SIG-M5 treated with dmso at 0.1 percent for 504 hours (cell line): ENCODE data around the gene MOB1A.
"Not testable (repeated sequence)": the region's sequence is repeated elsewhere in the genome, so short reads cannot be mapped to it uniquely, and the experiment has no call there.

ENCODE experiments used
- DNase-seq: peaks from one replicate; lab custom pipeline; 2025; ENCODE audit not compliant: unreplicated experiment; lab: John Stamatoyannopoulos, UW

Gene MOB1A

DNA sequence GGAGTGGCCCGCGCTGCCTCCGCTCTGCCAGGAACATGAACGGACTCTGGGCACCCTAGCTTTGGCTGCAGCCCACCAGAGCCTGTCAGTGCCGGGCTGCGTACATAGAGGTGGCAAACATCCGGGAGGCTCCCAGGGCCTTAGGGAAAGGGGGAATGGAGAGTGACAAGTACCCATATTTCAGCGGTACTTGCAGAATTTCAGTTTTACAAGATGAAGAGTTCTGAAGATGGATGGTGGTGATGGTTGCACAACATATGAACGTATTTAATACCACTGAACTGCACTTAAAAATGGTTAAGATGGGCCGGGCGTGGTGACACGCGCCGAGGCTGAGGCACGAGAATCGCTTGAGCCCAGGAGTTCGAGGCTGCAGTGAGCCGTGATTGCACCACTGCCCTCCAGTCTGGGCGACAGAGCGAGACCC, 20.6 kb upstream of the MOB1A start:
- DNase-seq: peak; percentile 69

DNA sequence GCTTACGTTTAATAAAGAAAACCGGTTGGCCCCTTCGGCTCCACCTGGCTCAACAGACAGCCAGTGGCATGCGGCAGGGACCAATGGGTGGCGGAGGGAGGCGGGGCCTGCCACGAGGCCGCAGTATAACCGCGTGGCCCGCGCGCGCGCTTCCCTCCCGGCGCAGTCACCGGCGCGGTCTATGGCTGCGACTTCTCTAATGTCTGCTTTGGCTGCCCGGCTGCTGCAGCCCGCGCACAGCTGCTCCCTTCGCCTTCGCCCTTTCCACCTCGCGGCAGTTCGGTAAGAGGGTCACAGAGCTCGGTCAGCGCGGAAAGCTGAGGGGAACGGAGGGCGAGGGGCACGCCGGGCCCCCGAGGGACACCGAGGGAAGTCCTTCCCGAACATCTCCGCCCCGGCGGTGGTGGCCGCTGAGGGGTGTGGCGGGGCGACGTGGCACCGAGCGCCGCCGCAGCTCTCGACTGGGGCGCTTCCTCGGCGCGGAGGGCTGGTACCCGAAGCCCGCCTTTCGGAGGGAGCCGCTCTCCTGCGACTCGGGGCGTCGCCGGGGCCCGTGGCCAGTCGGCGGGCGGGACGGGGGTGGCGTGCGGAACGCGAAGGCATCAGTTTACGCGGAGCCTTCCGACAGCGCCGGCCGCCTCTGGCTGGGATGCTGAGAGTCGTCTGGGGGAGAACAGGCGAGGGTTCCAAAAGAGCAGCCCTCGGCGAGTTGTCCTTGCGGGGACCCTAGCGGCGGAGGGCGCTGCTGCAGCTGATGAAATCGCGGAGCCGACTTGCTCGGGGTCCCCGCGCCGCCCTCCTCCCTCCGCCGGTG, 20.0 kb upstream of the MOB1A start, which contains the start of gene MTHFD2:
TSS of gene MTHFD2 (plus strand) at position 155 of the 814 bp plus-strand sequence. CDS start at position 182, 27 bp downstream.
- peak; percentile 98 for DNase-seq

DNA sequence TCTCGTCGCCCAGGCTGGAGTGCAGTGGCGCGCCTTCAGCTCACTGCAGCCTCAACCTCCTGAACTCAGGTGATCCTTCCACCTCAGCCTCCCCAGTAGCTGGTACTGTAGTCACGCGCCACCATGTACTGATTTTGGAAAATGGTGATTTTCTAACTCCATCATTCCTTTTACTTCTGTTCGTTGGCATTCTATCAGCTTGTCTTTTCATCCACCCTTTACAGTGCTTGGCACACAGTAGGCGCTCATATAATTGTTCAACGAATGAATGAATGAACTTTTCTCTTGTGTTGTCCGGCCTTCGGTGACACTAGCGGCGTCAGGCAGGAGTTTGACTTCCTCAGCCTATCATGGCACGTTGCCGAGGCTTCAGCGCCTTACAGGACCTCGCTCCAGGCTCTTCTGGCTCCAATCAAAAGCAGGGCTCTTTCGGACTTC, 19.4 kb upstream of the MOB1A start:
- DNase-seq: no peak

DNA sequence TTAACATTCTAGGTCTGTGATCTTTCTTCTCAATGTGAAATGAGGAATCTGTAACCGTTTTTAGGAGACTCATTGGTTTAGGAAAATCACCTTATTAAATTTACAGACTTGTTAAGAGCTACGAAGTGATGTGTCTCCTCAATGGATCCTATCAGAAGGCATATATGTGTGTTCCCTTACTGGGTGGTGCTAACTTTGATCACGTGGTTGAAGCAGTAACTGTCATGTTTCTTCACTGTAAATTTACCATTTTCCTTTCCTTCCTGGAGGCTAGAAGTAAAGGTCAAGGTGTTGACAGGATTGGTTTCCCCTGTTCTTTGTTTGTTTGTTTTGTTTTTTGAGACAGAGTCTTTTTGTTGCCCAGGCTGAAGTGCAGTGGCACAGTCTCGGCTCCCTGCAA, 18.4 kb upstream of the MOB1A start:
- DNase-seq: no peak

DNA sequence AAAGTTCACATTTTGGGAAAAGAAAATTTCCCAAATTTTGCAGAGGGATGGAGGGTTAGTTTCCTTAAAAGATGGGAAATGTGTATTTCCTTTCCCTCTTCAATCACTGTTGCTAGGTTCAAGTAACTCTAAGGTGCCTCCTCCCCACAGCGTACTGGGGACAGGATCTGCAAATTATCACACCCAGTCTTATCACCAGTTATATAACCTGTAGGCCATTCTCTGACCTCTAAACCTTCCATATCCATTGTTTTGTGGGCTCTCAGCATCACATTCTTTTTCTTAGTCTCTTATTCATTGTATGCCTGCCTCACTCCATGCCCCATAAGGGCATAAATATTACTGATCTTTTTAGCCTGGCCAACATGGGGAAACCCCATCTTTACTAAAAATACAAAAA, 16.1 kb upstream of the MOB1A start:
- DNase-seq: no peak

DNA sequence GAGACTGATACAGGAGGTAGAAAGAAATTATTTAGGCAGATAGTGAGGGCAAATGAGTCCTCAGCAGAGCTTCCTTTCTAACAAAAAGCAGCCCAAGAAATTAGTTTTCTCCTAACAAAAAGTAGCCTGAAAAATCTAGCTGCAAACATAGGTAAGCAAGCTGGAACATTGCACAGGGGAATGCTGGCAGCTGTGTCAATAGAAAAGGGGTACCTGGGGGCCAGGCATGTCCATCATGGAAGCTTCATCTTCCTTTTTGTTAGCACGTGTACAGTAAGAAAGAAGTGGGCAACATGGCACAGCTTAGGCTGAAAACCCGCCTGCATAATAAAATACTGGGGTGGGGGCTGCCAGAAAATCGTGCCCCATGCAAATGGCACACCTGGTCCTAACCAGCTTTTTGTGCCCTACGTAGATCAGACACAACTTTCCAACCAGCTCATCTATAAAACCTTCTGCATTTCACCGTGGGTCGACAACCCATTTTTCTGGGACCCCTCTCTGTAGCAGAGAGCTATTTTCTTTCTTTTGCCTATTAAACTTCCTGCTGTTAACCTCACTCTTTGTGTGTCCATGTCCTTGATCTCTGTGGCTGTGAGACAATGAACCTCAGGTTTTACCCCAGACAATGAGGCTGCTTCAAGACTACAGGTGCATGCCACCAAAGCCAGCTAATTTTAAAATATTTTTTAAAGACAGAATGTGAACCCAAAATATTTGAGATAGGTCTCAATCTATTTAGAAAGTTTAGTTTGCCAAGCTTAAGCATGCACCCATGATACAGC, 13.1 kb upstream of the MOB1A start:
- DNase-seq: no peak

DNA sequence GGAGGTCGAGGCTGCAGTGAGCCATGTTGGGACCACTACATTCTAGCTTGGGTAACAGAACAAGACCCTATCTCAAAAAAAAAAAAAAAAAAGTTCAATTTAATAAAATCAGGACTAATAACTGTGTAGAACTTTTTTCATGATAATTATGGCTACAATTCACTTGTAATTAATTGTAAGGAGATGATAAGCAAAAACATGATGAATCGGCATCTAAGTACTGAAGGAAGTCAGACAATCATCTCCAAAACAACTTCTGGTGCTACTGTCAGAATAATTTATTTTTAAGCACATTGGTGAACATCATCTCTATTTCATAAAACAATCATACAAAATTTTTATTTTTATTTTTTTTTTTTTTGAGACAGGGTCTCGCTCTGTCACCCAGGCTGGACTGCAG, 10.0 kb upstream of the MOB1A start:
- no peak for DNase-seq

DNA sequence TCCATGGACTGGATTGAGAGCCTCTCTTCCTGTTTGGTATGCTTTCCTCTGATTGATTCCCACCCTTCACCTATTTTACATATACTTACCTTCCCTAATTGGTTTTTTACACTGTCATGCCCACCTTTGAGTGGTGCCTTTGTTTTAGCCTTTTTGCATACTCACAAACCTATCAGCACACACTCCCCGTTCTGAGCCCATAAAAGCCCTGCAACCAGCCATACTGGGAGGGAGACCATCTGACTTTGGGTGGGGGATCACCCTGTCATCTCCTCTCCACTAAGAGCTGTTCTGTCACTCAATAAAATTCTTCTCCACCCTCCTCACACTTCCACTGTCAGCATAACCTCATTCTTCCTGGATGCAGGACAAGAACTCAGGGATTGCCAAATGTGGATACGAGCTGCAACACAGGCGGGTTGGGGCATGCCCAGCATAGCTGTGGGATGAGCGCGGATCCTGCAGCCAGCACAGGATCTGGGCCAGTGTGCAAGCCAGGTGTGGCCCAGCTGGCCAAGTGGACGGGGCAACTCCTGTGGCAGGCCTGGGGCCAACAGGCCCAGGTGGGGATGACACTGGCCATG, 9.4 kb upstream of the MOB1A start:
- no peak for DNase-seq

DNA sequence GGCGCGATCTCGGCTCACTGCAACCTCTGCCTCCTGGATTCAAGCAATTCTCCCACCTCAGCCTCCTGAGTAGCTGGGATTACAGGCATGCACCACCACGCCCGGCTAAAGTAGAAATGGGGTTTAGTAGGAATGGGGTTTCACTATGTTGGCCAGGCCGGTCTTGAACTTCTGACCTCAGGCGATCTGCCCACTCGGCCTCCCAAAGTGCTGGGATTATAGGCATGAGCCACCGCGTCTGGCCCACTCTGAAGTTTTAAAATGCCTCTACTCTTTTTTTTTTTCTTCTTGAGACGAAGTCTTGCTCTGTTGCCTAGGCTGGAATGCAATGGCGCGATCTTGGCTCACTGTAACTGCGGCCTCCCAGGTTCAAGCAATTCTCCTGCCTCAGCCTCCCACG, 8.0 kb upstream of the MOB1A start:
- not testable (repeated sequence) for DNase-seq

DNA sequence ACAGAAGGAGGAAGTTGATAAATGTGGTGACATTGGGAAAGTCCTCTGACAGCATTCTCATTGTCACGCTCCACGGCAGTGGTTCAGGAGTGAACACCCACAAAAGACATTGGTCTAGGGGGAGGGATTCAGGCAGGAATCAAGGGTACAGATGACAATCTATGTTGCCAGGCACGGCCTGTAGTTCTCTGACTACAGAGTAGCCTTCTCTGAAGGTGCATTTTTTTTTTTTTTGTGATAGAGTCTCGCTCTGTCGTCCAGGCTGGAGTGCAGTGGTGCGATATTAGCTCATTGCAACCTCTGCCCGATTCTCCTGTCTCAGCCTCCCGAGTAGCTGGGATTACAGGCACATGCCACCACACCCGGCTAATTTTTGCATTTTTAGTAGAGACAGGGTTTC, 7.4 kb upstream of the MOB1A start:
- peak; percentile 97 for DNase-seq

DNA sequence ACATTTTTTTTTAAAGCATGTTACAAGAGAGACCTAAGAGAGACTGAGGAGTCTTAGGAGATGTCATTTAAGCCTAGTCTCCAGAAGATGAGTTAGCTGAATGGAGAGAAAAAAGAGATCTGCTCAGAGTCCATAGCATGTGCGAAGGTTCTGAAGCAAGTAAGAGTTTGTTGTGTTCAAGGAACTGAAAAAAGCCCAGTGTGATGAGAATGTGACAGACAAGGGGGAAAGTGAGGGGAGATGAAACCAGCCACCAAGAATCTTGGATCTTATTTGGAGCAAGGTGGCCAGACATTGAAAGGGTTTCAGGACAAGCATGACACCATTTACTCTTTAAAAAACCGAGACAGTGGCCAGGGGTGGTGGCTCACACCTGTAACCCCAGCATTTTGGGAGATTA, 5.2 kb upstream of the MOB1A start:
- DNase-seq: no peak

DNA sequence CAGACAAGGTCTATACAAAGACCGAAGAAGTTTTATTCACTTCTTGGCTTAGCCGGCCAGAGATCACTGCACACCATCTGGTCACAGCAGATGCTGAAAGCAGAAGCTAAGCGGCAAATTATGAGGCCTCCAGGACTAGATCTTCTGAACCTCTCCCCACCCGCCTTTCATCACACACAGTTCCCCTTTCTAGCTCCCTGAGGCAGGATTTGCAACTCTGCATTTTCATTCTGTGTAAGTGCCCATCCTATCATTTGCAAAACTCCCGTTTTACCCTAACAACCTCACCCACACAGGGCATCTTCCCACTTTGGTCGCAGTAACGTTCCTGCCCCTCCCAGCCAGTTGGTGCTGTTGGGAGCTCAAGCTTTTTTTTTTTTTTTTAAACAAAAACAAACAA, 3.1 kb upstream of the MOB1A start:
- peak; percentile 99 for DNase-seq

DNA sequence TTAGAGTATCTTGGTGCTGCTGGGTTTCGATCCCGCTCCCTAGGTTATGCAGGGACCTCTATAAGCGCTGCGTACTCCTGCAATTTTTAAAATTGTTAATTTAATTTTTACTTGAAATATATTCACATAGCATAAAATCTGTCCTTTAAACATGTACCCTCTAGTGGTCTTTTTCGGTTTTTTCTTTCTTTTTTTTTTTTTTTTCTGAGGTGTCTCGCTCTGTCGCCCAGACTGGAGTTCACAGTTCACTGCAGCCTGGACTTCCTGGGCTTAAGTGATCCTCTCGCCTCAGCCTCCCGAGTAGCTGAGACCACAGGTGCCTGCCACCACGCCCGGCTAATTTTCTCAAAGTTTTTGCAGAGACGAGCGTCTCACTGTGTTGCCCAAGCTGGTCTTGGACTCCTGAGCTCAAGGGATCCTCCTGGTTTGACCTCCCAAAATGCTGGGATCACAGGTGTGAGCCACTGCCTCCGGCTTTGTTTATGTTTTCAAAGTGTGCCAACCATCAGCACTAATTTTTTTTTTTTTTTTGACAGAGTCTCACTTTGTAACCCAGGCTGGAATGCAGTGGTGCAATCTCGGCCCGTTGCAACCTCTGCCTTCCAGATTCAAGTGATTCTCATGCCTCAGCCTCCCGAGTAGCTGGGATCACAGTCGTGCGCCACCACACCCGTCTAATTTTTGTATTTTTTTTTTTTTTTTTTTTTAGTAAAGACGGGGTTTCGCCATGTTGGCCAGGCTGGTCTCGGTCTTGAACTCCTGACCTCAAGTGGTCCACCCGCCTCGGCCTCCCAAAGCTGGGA, 585 bp upstream of the MOB1A start:
- no peak for DNase-seq

DNA sequence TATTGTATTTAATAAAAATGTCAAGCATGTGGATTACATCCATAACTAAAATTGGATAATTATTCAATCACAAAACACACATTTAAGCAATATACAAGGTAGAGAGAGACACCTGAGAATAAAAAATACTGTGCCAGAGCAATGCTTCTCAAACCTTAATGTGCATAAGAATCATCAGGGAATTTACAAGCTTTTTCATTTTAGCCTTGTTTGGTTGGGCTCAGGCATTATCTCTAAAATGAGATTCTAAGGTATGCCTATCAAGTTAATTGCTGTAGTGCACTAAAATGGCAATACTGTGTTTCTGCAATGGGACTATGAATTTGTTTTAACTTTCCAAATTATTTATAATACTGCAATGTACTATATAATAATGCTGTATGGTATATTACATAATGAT, 983 bp downstream of the MOB1A start:
- no peak for DNase-seq

DNA sequence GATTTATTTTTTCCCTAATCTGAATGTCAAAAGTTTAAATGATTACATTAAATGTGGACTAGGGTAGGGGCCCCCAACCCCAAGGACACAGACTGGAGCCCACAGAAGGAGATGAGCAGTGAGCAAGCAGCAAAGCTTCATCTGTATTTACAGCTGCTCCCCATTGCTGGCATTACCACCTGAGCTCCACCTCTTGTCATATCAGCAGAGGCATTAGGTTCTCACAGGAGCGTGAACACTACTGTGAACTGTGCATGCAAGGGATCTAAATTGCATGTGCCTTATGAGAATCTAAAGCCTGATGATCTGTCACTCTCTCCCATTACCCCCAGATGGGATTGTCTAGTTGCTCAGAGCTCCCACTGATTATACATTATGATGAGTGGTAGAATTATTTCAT, 3.8 kb downstream of the MOB1A start:
- no peak for DNase-seq

DNA sequence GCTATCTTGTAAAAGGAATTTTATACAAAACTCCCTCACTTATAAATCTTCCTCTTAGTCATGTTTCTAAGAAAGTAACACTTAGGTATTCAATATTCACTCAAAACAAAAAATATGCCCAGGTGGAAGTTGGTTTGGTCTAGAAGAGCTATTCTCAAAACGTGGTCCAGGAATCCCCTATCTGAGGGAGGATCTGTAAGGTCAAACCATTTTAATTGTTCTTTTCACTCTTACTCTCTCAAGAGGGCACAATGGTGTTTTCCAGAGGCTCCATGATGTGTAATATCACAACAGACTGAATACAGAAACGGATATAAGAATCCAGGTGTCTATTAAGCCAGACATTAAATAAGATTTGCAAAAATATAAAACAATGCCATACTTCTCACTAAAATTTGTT, 9.9 kb downstream of the MOB1A start:
- no peak for DNase-seq

DNA sequence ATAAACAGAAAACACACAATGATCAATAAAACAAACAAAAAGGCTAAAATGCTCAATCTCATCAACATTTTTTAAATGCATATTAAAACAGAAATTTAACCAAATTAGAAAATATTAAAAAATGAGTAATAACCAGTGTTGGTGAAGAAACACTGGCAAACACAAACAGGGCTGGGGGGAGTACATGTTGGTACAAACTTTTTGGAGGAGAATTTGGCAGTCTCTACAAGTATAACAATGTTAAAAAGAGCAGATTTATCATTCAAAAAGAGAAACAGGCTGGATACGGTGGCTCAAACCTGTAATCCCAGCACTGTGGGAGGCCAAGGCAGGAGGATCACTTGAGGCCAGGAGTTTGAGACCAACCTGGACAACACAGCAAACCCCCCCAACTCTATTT, 13.9 kb downstream of the MOB1A start:
- no peak for DNase-seq

DNA sequence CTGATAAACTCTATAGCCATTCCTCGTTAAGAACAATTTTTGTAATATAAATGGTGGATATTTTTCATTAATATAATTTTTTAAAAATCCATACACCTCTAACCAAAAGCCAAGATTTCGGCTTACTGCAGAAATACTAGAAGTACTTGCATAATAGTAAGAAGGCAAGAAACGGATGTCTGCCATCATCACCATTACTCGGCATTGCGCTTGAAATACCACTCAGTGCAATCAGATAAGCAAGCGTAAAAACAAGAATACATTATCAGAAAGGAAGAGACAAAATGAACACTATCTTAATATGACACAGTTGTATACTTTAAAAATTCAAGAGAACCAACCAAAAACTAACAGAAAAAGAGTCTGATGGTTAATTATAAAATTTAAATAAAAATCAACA, 15.7 kb downstream of the MOB1A start:
- no peak for DNase-seq

DNA sequence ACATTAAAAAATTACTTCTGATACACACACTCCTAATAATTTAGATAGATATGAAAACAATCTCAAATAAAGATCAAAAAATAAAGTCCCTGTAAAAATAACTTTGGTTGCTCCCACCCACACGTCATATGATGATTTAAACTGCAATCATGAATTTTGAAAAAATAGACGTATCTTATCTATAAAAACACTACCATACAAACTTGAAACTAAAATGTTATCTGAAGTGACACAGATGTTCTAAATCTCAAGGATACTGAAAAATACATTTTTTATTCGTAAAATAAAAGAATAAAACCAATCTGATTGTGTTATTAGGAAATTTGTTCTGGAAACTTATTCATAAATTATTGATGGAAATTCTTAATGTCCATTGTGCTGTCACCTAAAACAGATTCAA, 22.8 kb downstream of the MOB1A start:
- DNase-seq: no peak

DNA sequence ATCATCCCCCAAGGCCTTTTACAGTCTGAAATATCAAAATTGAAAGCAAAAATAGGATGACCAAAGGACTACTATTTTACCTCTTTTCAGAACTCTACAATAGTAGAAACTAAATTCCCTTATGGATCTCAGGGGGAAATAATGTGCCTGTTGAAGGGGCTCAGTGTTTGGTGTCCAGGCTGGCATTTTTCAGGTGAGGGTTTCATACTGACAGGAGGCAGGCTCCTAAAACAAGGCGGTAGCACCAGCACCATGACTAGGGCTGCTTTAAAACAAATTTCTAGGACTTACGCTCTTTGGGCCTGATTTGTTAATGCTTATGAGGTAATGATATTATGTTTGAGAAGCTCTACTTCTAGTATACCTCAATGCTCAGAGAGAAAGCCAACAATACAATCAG, 25.7 kb downstream of the MOB1A start:
- no peak for DNase-seq
